Gastroesophageal sphincter (tissue), 3 donors: Measurements from ENCODE around the gene PLCH1.

Experiments used
- POLR2A ChIP-seq, 2 donors: fragments of 450-650 bp; IDR thresholded peaks; one replicate each; pipeline ENCODE4 v1.6.1; 2017; ENCODE audit warnings: antibody characterized with exemption in 2 of 2, mild to moderate bottlenecking in 2 of 2, moderate library complexity in 1 of 2
- POLR2AphosphoS5 ChIP-seq: sonication (generic); formaldehyde crosslinking; IDR thresholded peaks from one replicate; pipeline ENCODE4 v1.6.1; 2017; ENCODE audit warnings: antibody characterized with exemption
- TF ChIP-seq, protein P1 (sequence below), 4 experiments: fragments of 200-600 bp in 2 of 4; fragments of 450-650 bp in 2 of 4; sonication (generic) in 1 of 4; IDR thresholded peaks; one replicate each; pipeline ENCODE4 v1.5.1; 2017 to 2019; ENCODE audit warnings: antibody characterized with exemption in 4 of 4, mild to moderate bottlenecking in 2 of 4, moderate library complexity in 2 of 4

DNA sequence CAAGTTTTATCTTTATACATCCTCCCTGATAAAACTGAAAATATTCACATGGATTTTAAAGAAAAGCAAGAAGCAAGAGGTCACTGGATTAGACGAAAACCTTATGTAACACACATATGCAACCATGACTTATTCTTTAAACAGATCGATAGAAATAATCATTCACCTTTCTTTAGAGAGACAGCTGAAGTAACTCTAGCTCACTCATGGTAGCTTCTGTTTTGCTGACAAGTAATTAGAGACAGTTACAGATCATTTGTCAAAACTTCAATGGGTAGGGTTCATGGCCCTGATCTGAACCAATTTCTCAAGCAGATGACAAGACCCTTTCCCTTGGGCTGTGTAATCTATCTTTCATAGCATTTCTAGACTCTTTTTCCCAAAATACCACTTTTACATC, 74.5 kb downstream of the PLCH1 start:
- TF ChIP-seq, protein P1, sequence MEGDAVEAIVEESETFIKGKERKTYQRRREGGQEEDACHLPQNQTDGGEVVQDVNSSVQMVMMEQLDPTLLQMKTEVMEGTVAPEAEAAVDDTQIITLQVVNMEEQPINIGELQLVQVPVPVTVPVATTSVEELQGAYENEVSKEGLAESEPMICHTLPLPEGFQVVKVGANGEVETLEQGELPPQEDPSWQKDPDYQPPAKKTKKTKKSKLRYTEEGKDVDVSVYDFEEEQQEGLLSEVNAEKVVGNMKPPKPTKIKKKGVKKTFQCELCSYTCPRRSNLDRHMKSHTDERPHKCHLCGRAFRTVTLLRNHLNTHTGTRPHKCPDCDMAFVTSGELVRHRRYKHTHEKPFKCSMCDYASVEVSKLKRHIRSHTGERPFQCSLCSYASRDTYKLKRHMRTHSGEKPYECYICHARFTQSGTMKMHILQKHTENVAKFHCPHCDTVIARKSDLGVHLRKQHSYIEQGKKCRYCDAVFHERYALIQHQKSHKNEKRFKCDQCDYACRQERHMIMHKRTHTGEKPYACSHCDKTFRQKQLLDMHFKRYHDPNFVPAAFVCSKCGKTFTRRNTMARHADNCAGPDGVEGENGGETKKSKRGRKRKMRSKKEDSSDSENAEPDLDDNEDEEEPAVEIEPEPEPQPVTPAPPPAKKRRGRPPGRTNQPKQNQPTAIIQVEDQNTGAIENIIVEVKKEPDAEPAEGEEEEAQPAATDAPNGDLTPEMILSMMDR (IDR thresholded peaks at IDR 0.05): no peak
- TF ChIP-seq POLR2A (IDR thresholded peaks at IDR 0.05) (no peak), POLR2AphosphoS5 (no peak)
